HCEC 1CT (cell line): ENCODE measurements around the gene NDUFB11.

Experiments
- DNase-seq: peaks from one replicate; pipeline ENCODE4 v3.0.0-alpha.2; 2017

Gene NDUFB11

GRCh38 chrX:47174376-47174775 lies 29.9 kb upstream of the NDUFB11 start:
- DNase-seq, result no peak

GRCh38 chrX:47172971-47173792 lies 28.7 kb upstream of the NDUFB11 start:
- DNase-seq, result no peak

- DNase-seq, result no peak
Observed at GRCh38 chrX:47172549-47172948, 28.0 kb upstream of the NDUFB11 start.

- DNase-seq, result no peak
Observed at GRCh38 chrX:47171996-47172395, 27.5 kb upstream of the NDUFB11 start.

GRCh38 chrX:47170861-47171692 lies 26.6 kb upstream of the NDUFB11 start:
- no peak for DNase-seq

- no peak for DNase-seq
Observed at GRCh38 chrX:47169726-47170515, 25.4 kb upstream of the NDUFB11 start.

- DNase-seq, result no peak
Observed at GRCh38 chrX:47169273-47169672, 24.8 kb upstream of the NDUFB11 start.

- DNase-seq, result no peak
Observed at GRCh38 chrX:47168495-47169073, 24.1 kb upstream of the NDUFB11 start.

GRCh38 chrX:47166126-47166525 lies 21.6 kb upstream of the NDUFB11 start:
- no peak for DNase-seq

GRCh38 chrX:47164420-47164819 lies 19.9 kb upstream of the NDUFB11 start:
- DNase-seq, result no peak

GRCh38 chrX:47162927-47163583 lies 18.6 kb upstream of the NDUFB11 start:
- DNase-seq, result no peak

- no peak for DNase-seq
Observed at GRCh38 chrX:47160781-47161180, 16.3 kb upstream of the NDUFB11 start.

GRCh38 chrX:47158781-47159180 lies 14.3 kb upstream of the NDUFB11 start:
- DNase-seq, result no peak

- no peak for DNase-seq
Observed at GRCh38 chrX:47158131-47158530, 13.6 kb upstream of the NDUFB11 start.

- DNase-seq, result no peak
Observed at GRCh38 chrX:47156611-47157520, 12.4 kb upstream of the NDUFB11 start.

- no peak for DNase-seq
Observed at GRCh38 chrX:47151435-47151834, 6.9 kb upstream of the NDUFB11 start.

- DNase-seq, result peak; percentile 9
Observed at GRCh38 chrX:47148946-47149345, 4.4 kb upstream of the NDUFB11 start.

- no peak for DNase-seq
Observed at GRCh38 chrX:47146936-47147859, 2.7 kb upstream of the NDUFB11 start.

- DNase-seq, result no peak
Observed at GRCh38 chrX:47146121-47146935, 1.8 kb upstream of the NDUFB11 start.
